ENCODE measurements around the gene SEPSECS.

- TF ChIP-seq, protein P1, sequence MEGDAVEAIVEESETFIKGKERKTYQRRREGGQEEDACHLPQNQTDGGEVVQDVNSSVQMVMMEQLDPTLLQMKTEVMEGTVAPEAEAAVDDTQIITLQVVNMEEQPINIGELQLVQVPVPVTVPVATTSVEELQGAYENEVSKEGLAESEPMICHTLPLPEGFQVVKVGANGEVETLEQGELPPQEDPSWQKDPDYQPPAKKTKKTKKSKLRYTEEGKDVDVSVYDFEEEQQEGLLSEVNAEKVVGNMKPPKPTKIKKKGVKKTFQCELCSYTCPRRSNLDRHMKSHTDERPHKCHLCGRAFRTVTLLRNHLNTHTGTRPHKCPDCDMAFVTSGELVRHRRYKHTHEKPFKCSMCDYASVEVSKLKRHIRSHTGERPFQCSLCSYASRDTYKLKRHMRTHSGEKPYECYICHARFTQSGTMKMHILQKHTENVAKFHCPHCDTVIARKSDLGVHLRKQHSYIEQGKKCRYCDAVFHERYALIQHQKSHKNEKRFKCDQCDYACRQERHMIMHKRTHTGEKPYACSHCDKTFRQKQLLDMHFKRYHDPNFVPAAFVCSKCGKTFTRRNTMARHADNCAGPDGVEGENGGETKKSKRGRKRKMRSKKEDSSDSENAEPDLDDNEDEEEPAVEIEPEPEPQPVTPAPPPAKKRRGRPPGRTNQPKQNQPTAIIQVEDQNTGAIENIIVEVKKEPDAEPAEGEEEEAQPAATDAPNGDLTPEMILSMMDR (conservative IDR thresholded peaks at IDR 0.05) = no peak
- TF ChIP-seq ZFX (IDR thresholded peaks at IDR 0.05) = no peak
Observed at GRCh38 chr4:25165916-25166315, 5.7 kb upstream of the SEPSECS start.
